OCI-LY3 (cell line): ENCODE data around the gene DPYD.

Source experiments
- H2AFZ ChIP-seq: fragments of 200-600, 300-600 bp; shearing (Covaris generic); 2 replicates; pipeline ENCODE4 v1.6.0; 2014; ENCODE audit warnings: antibody characterized with exemption, low read depth, low read length
- H3K27ac ChIP-seq: fragments of 200-600, 300-600 bp; sonication (generic); 2 replicates; pipeline ENCODE4 v1.5.1; 2014; ENCODE audit warnings: mild to moderate bottlenecking, low read length, moderate library complexity, mixed read lengths
- H3K27me3 ChIP-seq: fragments of 200-600, 300-600 bp; sonication (generic); 2 replicates; pipeline ENCODE4 v1.6.1; 2014; ENCODE audit warnings: low read depth, low read length, mixed read lengths
- H3K36me3 ChIP-seq: fragments of 200-600, 300-600 bp; sonication (generic); replicated peaks from 2 replicates; pipeline ENCODE3; 2014; ENCODE audit warnings: low read depth, low read length, mixed read lengths
- H3K4me1 ChIP-seq: fragments of 300-600, 200-600 bp; sonication (generic); 2 replicates; pipeline ENCODE4 v1.6.1; 2014; ENCODE audit warnings: low read length, mixed read lengths
- H3K4me2 ChIP-seq: fragments of 200-600, 300-600 bp; sonication (generic); 2 replicates; pipeline ENCODE4 v1.6.1; 2014; ENCODE audit warnings: low read length, mixed read lengths
- H3K4me3 ChIP-seq: fragments of 300-600, 200-600 bp; sonication (generic); 2 replicates; pipeline ENCODE4 v1.5.1; 2014; ENCODE audit warnings: antibody characterized with exemption, mild to moderate bottlenecking, low read length, moderate library complexity
- H3K79me2 ChIP-seq: fragments of 300-600, 200-600 bp; shearing (Covaris generic); 2 replicates; pipeline ENCODE4 v1.6.1; 2014; ENCODE audit warnings: mild to moderate bottlenecking, low read length, mixed read lengths
- H3K9ac ChIP-seq: fragments of 300-600, 200-600 bp; shearing (Covaris generic); 2 replicates; pipeline ENCODE4 v1.6.0; 2014; ENCODE audit warnings: mild to moderate bottlenecking, low read length, moderate library complexity
- H3K9me3 ChIP-seq: fragments of 200-600, 300-600 bp; shearing (Covaris generic); 2 replicates; pipeline ENCODE4 v1.6.1; 2014; ENCODE audit warnings: low read length, mixed read lengths; ENCODE audit not compliant: insufficient read depth
- H4K20me1 ChIP-seq: fragments of 200-600, 300-600 bp; sonication (generic); 2 replicates; pipeline ENCODE4 v1.6.1; 2016; ENCODE audit warnings: low read length, mixed read lengths; ENCODE audit not compliant: insufficient read depth
- CTCF ChIP-seq: fragments of 200-600, 300-600 bp; sonication (generic); IDR thresholded peaks from 2 replicates; pipeline ENCODE4 v1.5.1; 2014; ENCODE audit warnings: antibody characterized with exemption, low read length, low read depth
- EZH2phosphoT487 ChIP-seq: fragments of 200-600 bp; shearing (Covaris generic); IDR thresholded peaks from 2 replicates; pipeline ENCODE4 v1.6.1; 2018; ENCODE audit warnings: antibody characterized with exemption, mixed run types, low read depth

DPYD gene

GRCh38 chr1:97778718-97779117 is 142.1 kb downstream of the DPYD start:
- H3K27ac ChIP-seq = no peak overlapping the region
- H3K4me1 ChIP-seq = peaks cover 9% of the 10 kb centered on the region
- no peak overlapping the region for H3K9ac ChIP-seq
- no peak overlapping the region for H2AFZ ChIP-seq
- H3K36me3 ChIP-seq = no peaks in the 10 kb centered on the region
- H3K4me2 ChIP-seq = no peak overlapping the region
- H4K20me1 ChIP-seq = no peaks in the 10 kb centered on the region
- no peaks in the 10 kb centered on the region for H3K27me3 ChIP-seq
- no peak for TF ChIP-seq EZH2phosphoT487
- no peak for TF ChIP-seq CTCF
- no peaks in the 10 kb centered on the region for H3K79me2 ChIP-seq
- no peaks in the 10 kb centered on the region for H3K9me3 ChIP-seq
- H3K4me3 ChIP-seq = no peak overlapping the region

DNA sequence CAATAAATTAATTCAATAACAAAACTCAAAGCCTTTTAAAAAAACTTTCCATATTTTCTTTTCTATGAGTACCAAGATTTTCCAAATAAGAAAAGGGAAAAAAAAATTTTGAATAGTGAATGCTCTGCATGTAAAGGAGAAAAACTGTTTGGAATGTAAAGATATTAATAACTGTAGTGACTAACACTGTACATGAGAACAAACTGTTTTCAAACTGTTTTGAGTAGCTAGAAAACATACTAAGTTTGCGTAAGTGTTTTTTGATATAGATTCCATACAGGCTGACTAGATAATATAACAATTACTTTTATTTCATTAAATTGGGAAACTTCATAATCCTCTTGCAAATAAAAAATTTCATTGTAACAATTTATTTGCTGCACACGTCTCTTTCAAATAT is 150.5 kb downstream of the DPYD start:
- no peak for TF ChIP-seq CTCF
- no peak for TF ChIP-seq EZH2phosphoT487
- no peaks in the 10 kb centered on the region for H3K36me3 ChIP-seq
- no peak overlapping the region for H3K4me2 ChIP-seq
- H3K27me3 ChIP-seq = no peaks in the 10 kb centered on the region
- no peak overlapping the region for H3K9ac ChIP-seq
- H4K20me1 ChIP-seq = no peaks in the 10 kb centered on the region
- H2AFZ ChIP-seq = no peak overlapping the region
- H3K27ac ChIP-seq = no peak overlapping the region
- no peaks in the 10 kb centered on the region for H3K9me3 ChIP-seq
- no peak overlapping the region for H3K4me3 ChIP-seq
- H3K79me2 ChIP-seq = no peaks in the 10 kb centered on the region
- H3K4me1 ChIP-seq = no peaks in the 10 kb centered on the region

DNA sequence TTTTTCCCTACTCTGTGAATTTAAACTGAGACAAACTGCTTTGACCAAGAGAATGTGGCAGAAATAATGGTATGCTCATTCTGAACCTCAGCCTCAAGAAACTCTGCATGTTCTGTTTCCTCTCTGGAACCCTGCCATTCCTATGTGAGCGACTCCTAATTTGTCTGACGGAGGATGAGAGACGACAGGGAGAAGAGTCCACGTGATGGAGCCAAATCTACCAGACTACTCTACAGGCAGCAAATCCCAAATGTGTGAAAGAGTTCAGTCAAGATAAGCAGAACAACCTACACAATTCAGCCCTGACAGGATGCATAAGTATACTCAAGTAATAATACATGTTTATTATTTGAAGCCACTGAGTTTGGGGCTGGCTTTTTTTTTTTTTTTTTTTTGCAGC is 153.5 kb downstream of the DPYD start:
- Histone ChIP-seq H3K27me3 (no peaks in the 10 kb centered on the region), H3K79me2 (no peaks in the 10 kb centered on the region), H3K9ac (no peak overlapping the region), H4K20me1 (no peaks in the 10 kb centered on the region), H3K4me2 (no peak overlapping the region), H3K36me3 (no peaks in the 10 kb centered on the region), H3K4me1 (no peaks in the 10 kb centered on the region), H2AFZ (no peak overlapping the region), H3K4me3 (no peak overlapping the region), H3K9me3 (no peaks in the 10 kb centered on the region), H3K27ac (no peak overlapping the region)
- TF ChIP-seq CTCF (no peak), EZH2phosphoT487 (no peak)

- H3K27ac ChIP-seq = no peak overlapping the region
- no peak overlapping the region for H3K9ac ChIP-seq
- H3K9me3 ChIP-seq = no peaks in the 10 kb centered on the region
- H2AFZ ChIP-seq = no peak overlapping the region
- no peaks in the 10 kb centered on the region for H3K79me2 ChIP-seq
- no peaks in the 10 kb centered on the region for H3K4me1 ChIP-seq
- H3K36me3 ChIP-seq = no peaks in the 10 kb centered on the region
- no peak overlapping the region for H3K4me3 ChIP-seq
- no peaks in the 10 kb centered on the region for H4K20me1 ChIP-seq
- no peaks in the 10 kb centered on the region for H3K27me3 ChIP-seq
- no peak overlapping the region for H3K4me2 ChIP-seq
- TF ChIP-seq EZH2phosphoT487 (no peak), CTCF (no peak)
Measured at GRCh38 chr1:97764991-97765390, 155.8 kb downstream of the DPYD start.
